GM18499 (cell line): ENCODE data around the gene CORO7.

ENCODE experiments used
- ATAC-seq: cut with Tn5 transposase; IDR thresholded peaks from one replicate; pipeline ENCODE4 v1.9.1; 2021; ENCODE audit warnings: moderate number of reproducible peaks; ENCODE audit not compliant: insufficient read depth, unreplicated experiment

The CORO7 gene

DNA sequence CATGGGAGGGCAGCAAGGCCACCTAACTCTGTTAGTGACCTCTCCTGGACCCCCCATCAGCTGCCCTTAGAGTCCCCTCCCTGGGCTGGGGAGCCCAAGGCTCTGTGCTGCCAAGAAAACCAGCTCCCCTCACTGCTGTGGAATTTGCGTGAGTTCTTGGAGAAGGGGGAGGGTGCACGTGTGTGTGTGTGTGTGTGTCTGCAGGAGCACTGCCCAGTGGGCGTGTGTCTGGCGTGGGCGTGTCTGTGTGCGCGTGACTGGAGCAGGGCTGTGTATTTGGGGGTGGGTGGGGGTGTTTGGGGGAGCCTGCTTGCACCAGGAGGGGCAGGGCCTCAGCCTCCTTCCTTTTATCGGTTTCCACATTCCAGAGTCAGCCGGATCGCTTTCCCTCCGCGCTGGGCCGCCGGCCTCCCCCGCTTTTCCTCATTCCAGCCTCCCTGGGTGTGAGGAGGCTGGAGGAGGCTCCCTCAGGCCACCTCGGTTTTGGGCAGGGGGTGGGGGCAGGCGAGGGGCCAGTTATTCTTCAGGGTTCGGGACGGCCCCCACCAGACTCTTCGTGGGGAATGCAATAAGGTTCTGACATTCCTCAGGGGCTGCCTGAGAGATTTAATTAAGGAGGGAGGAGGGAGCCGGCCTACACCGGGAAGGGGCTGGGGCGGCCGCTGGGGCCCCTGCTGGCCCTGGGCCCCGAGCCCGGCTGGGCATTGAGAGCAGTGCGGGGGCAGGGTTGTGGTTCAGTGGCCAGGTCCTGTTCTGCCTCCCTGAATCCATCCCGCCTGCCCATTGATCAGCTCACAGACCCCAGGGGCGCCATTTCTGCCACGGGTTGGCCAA is 42.3 kb downstream of the CORO7 start:
- ATAC-seq, result no peak

GRCh38 chr16:4373356-4373908 is 43.0 kb downstream of the CORO7 start:
- no peak for ATAC-seq

- ATAC-seq, result no peak
These were observed 43.6 kb downstream of the CORO7 start for GRCh38 chr16:4372578-4373355.

DNA sequence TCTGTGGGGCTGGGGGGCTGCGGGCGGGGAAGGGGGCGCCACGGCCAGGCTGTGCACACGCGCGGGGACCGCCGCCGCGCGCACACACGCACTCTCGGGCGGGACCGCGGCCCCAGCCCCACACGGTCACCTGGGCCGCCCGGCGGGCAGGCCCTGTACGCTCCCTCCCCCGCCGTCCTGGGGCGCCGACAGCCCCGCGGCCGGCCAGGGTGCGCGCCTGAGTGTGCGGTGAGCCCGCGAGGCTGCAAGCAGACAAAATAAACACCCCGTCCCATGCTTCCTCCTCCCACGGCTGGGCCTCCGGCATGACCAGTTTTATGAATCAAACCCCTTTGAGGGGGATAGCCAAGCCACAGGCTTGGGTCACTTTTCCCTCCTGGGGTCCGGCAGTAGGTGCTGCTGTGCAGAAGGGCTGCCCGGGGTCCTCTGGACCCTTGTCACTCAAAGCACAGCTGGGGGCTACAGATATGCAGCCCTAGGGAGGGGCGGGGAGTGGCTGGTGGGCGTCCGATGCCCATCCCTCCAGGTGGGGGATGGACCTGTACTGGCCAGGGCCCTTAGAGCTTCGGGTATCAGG is 44.3 kb downstream of the CORO7 start:
- no peak for ATAC-seq

DNA sequence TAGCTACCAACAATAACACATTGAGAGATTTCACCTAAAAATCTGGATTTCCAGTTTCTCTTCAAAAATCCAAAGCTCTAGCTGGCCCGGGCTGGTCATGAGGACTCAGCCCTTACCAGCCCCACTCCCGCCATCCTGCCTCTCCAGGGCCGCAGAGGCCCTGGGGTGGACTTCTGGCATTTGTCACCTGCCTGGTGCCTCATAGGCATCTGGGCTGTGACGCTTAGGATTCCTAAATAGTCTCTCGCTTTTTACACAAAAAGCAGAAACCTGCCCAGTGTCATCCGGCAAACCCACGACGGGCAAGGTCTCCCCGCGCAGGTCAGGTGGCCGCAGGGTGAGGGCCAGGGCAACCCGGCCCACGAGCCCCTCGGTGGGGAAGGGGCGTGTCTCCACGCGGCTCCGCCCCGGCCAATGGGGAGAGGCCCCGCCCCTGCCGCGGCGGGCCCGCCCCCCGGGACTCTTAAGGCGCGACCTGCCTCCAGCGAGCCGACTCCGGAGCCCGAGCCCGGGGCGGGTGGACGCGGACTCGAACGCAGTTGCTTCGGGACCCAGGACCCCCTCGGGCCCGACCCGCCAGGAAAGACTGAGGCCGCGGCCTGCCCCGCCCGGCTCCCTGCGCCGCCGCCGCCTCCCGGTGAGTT is 44.9 kb downstream of the CORO7 start, which contains the start of gene VASN:
Gene VASN, plus strand, starts transcription at position 492 of the 644 bp plus-strand sequence. CDS start 9,030 bp downstream, outside the sequence.
- no peak for ATAC-seq

DNA sequence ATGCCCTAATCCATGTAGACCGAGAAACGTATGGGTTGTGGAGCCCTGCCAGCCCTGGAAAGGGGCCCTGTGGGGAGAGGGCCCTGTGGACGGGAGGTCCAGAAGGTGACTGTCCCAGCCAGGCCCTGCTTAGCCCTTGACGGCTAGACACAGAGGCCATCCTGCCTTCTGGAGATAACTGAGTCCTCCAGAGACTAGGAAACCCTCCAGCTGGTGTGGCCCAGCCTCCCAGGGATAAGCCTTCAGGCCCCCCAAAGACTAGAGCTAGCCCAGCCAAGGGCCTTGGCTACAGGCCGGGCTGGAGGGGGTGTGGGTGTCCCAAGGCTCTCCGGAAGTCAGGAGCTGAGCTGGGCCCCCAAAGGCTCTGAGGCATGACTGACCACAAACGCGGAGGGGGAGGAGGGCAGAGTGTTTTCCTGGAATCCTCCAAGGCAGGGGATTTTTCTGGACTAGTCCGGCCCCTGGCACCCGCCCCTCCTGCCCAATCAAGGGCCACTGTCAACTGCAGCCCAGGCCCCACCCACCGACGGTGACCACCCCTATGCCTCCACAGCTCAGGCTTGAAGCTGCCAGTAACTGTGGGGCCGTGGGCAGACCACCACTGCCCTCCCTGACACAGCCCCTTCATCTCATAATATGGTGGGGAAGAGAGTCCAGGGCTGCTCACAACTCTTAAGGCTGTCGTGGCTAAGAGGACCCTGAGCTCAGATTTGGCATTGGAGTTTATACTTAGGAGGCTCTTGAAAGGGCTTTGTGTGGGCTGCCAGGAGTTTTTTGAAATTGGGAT is 45.6 kb downstream of the CORO7 start:
- no peak for ATAC-seq

DNA sequence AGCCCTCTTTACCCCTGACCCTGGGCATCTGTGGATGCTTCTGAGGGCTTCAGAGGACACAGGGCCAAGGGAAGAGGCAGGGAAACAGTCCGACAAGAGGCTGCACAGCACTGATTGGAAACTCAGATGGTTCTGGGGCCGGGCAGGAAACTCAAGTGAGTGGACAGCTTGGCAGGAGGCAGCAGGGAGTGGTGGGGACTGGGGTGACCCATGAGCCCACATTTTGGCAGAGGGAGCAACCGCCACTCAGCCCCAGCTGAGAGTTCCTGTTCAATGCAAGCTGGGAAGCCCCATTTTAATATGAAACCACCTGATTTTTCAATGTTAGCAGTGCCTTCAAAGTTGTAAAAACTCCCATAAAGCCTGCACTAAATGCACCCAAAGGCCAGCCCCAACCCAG is 46.2 kb downstream of the CORO7 start:
- ATAC-seq, result no peak

- ATAC-seq, result no peak
These were observed 47.2 kb downstream of the CORO7 start for GRCh38 chr16:4369007-4369733.

DNA sequence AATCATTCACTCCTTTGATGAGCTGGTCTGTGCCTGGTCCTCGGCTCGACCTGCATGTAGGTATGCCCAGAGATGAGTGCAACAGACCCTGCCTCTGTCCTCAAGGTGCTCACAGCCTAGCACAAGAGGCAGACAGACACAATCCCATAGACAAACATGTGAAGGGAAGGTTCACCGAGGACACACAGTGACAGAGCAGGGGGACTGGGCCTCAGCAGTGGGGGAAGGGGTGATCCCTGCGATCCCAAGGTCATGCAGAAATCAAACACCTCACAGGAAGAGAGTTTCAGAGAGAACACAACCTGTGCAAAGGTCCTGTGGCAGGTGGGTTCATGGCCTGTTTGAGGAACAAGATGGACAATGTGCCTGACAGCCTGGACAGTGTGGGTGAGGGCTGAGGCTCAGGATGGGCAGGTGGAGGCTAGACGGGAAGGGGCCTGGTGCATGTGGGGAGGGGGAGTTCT is 49.0 kb downstream of the CORO7 start:
- no peak for ATAC-seq

GRCh38 chr16:4366016-4366415 is 50.4 kb downstream of the CORO7 start:
- no peak for ATAC-seq

DNA sequence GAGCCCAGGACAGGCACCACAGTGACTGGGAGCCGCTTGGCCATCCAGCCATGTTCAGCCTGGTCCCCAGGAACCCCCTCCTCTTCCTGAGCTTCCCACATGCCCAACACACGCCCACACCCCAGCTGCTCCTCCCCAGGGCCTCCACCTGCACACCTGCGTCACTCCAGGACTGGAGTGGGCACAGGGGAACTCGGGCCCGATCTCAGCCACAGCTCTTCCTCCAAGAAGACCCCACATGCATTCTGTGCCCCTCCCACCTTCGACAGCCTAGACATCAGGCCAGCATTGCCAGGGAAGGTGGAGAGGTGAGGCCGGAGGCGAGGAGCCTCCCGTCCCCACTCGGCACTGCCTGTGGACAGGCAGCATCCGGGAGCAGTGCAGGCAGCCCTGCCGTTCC is 50.8 kb downstream of the CORO7 start:
- no peak for ATAC-seq

GRCh38 chr16:4365014-4365406 is 51.4 kb downstream of the CORO7 start:
- ATAC-seq, result no peak

GRCh38 chr16:4364196-4365013 is 52.0 kb downstream of the CORO7 start:
- ATAC-seq, result no peak

DNA sequence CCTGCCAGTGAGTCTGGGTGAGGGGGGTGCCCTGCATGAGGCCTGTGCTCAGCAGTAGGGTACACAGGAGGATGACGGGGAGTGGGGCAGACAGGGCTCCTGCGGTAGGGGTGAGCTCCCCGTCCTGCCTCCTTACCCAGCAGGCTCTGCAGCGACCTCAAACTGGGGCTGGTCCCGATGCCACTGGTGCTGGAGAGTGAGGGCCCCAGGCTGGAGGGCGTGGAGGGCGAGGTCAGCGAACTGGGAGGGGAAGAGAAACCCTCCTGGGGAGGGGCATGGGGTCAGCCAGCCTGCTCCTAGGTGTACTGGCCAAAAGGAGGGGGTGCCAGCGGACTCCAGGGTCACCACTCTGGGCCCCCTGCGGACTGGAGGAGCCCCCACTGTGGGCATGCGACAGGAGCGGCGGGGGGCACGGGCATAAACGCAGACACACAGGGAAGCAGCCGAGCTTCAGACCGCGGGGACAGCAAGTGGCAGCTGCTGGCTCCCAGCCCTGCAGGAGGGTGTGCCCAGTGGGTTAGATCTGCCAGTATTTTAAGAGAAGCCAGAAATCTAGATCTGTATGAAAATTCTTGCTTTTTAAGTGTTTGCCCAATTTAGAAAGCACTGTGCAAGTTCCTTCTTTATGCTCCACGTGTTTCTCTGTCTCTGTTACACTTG is 53.8 kb downstream of the CORO7 start:
- ATAC-seq, result no peak

GRCh38 chr16:4361944-4362311 is 54.5 kb downstream of the CORO7 start:
- no peak for ATAC-seq

GRCh38 chr16:4361033-4361943 is 55.1 kb downstream of the CORO7 start:
- ATAC-seq, result no peak
